B cell (primary cell): ENCODE measurements around the gene ELL. TPM values are rescaled to one million over a fixed set of nuclear protein-coding genes. Genes with fewer than 3 reads are reported as not detected.

Experiments
- ATAC-seq: fragments of 200-7000 bp; cut with Tn5 transposase; one replicate; pipeline ENCODE4 v1.10.0; 2021; ENCODE audit warnings: low read depth, mild to moderate bottlenecking, moderate number of reproducible peaks, moderate library complexity
- CTCF ChIA-PET: fragments of 350-600 bp; sonication (Branson Sonifier 250); formaldehyde crosslinking; loops from one replicate; lab custom pipeline; 2021; ENCODE audit warnings: antibody characterized with exemption, inconsistent platforms; lab: Charles Lee
- POLR2A ChIA-PET: fragments of 350-600 bp; sonication (Branson Sonifier 250); formaldehyde crosslinking; loops from one replicate; lab custom pipeline; 2021; ENCODE audit warnings: antibody characterized with exemption; lab: Charles Lee
- DNase-seq: peaks from one replicate; pipeline ENCODE4 v3.0.0; 2013
- H2AFZ ChIP-seq: 2 replicates; pipeline ENCODE4 v1.6.1; 2012; ENCODE audit warnings: mild to moderate bottlenecking, low read depth, low read length; ENCODE audit not compliant: insufficient read depth, poor library complexity, severe bottlenecking
- H3K27ac ChIP-seq, 2 donors: 1 replicate in 1 of 2; 2 replicates in 1 of 2; pipeline ENCODE4 v1.5.1; 2012 to 2013; ENCODE audit warnings: low read length in 2 of 2, mild to moderate bottlenecking in 2 of 2, moderate library complexity in 1 of 2
- H3K27me3 ChIP-seq, 4 experiments: fragments of 200-600 bp in 1 of 4; sonication (generic) in 1 of 4; replicated peaks in 1 of 4; 1 replicate in 2 of 4; 2 replicates in 2 of 4; pipeline versions ENCODE4 v1.6.1 to v1.7.0; 2013 to 2016; ENCODE audit warnings: low read length in 3 of 4, mild to moderate bottlenecking in 2 of 4, mixed read lengths in 1 of 4, moderate library complexity in 1 of 4; ENCODE audit not compliant: insufficient read depth in 4 of 4, control insufficient read depth in 3 of 4; ENCODE audit errors: control extremely low read depth in 1 of 4
- H3K36me3 ChIP-seq, 2 experiments: replicated peaks in 1 of 2; 1 replicate in 1 of 2; 2 replicates in 1 of 2; pipeline versions ENCODE4 v1.6.1 to v1.7.1; 2013; ENCODE audit warnings: low read length in 1 of 2; ENCODE audit not compliant: insufficient read depth in 2 of 2, control insufficient read depth in 1 of 2; ENCODE audit errors: control extremely low read depth in 1 of 2, extremely low read depth in 1 of 2
- H3K4me1 ChIP-seq, 2 donors: fragments of 200-600 bp in 1 of 2; sonication (generic) in 1 of 2; 1 replicate in 1 of 2; 2 replicates in 1 of 2; pipeline versions ENCODE4 v1.5.1 to v1.6.1; 2013 to 2017; ENCODE audit warnings: low read length in 2 of 2; ENCODE audit not compliant: control insufficient read depth in 2 of 2, insufficient read depth in 2 of 2
- H3K4me2 ChIP-seq: replicated peaks from 2 replicates; pipeline ENCODE3; 2012; ENCODE audit warnings: mild to moderate bottlenecking, low read depth, low read length; ENCODE audit not compliant: poor library complexity, severe bottlenecking
- H3K4me3 ChIP-seq, 5 experiments: fragments of 200-600 bp in 1 of 5; sonication (generic) in 1 of 5; 1 replicate in 3 of 5; 2 replicates in 2 of 5; pipeline versions ENCODE4 v1.5.1 to v1.7.0; 2011 to 2016; ENCODE audit warnings: low read length in 4 of 5, mild to moderate bottlenecking in 4 of 5, low read depth in 2 of 5, control low read depth in 1 of 5, moderate library complexity in 1 of 5; ENCODE audit not compliant: insufficient read depth in 1 of 5; ENCODE audit errors: control extremely low read depth in 1 of 5, extremely low read depth in 1 of 5
- H3K79me2 ChIP-seq: fragments of 200-600 bp; sonication (generic); one replicate; pipeline ENCODE4 v1.6.0; 2016; ENCODE audit warnings: low read length; ENCODE audit not compliant: control insufficient read depth, insufficient read depth
- H3K9ac ChIP-seq: fragments of 200-600 bp; sonication (generic); 2 replicates; pipeline ENCODE4 v1.6.1; 2017; ENCODE audit warnings: mild to moderate bottlenecking, low read length, moderate library complexity
- H3K9me3 ChIP-seq, 3 donors: one replicate each; pipeline versions ENCODE4 v1.6.1 to v1.7.1; 2013; ENCODE audit warnings: low read length in 2 of 3; ENCODE audit not compliant: control insufficient read depth in 2 of 3, insufficient read depth in 1 of 3; ENCODE audit errors: control extremely low read depth in 1 of 3
- H4K20me1 ChIP-seq: 2 replicates; pipeline ENCODE4 v1.6.0; 2012; ENCODE audit warnings: mild to moderate bottlenecking, low read length; ENCODE audit not compliant: insufficient read depth, control insufficient read depth, poor library complexity, severe bottlenecking
- H3K27ac Mint-ChIP-seq: one replicate; pipeline ENCODE4 v1.8.0; 2021; ENCODE audit warnings: mixed read lengths
- H3K27me3 Mint-ChIP-seq: one replicate; pipeline ENCODE4 v1.8.0; 2021; ENCODE audit warnings: mixed read lengths
- H3K4me1 Mint-ChIP-seq: one replicate; pipeline ENCODE4 v1.8.0; 2021; ENCODE audit warnings: mixed read lengths
- H3K4me3 Mint-ChIP-seq: one replicate; pipeline ENCODE4 v1.8.0; 2021; ENCODE audit warnings: mixed read lengths
- H3K9me3 Mint-ChIP-seq: one replicate; pipeline ENCODE4 v1.8.0; 2022; ENCODE audit warnings: mixed read lengths; ENCODE audit not compliant: insufficient read depth
- EZH2 ChIP-seq: IDR thresholded peaks from 2 replicates; pipeline ENCODE4 v1.6.1; 2012; ENCODE audit warnings: borderline replicate concordance, low read depth, mild to moderate bottlenecking, moderate library complexity, low read length; ENCODE audit not compliant: insufficient read depth, poor library complexity, severe bottlenecking
- WGBS: methylation state at CpG from one replicate; pipeline ENCODE4 v1.1.5; 2013; ENCODE audit warnings: missing lambda C conversion rate; ENCODE audit not compliant: insufficient coverage; 5-methylcytosine and 5-hydroxymethylcytosine counted together
- intact Hi-C: fragments of 100-400 bp; cut with micrococcal nuclease; formaldehyde crosslinking; loops from one replicate; pipeline ENCODE4 v1.10.0; 2022
- polyA plus RNA-seq: library from polyadenylated mRNA; depleted of rRNA; stranded (reverse); fragments of >200 nt; gene quantifications from 2 replicates; pipeline ENCODE4 v1.2.3, GENCODE V29; 2012
- total RNA-seq, 2 donors: library from RNA; stranded (reverse); fragments of 120-200 nt in 1 of 2; gene quantifications; 1 replicate in 1 of 2; 2 replicates in 1 of 2; pipeline versions ENCODE4 v1.2.3 to v1.2.4, GENCODE V29; 2013 to 2022
- TF ChIP-seq, protein P1 (sequence below): fragments of 200-600 bp; IDR thresholded peaks from one replicate; pipeline ENCODE4 v1.8.0; 2022; ENCODE audit warnings: antibody characterized with exemption, mild to moderate bottlenecking

ELL gene
- total and polyA plus RNA-seq, 2 donors (not counting 1 experiment from before 2014, with no cell fraction given) = 21.2 to 31.4 TPM

DNA sequence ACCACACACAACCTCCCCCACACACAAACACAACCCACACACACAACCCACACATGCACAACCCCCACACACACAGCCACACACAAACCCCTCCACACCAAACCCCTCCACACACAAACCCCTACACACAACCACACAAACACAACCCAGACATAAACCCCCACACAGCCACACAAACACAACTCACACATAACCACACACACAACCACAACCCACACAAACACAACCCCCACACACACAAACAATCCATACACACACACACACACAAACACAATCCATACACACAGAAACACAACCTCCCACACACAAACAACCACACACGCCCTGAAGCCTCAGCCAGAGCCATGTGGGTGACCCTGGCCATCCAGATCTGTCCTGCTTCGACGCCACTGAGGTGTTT lies 53.9 kb downstream of the ELL start:
- H3K27me3 Mint-ChIP-seq = no peaks in the 10 kb centered on the region
- H3K9me3 Mint-ChIP-seq = no peaks in the 10 kb centered on the region
- Histone ChIP-seq H3K9me3 (no peaks in the 10 kb centered on the region), H4K20me1 (peaks cover 86% of the 10 kb centered on the region), H3K4me3 (no peak overlapping the region), H3K27ac (no peak overlapping the region), H3K9ac (no peak overlapping the region), H3K36me3 (peaks cover 0 to 35% of the 10 kb centered on the region in 2 experiments), H3K27me3 (no peaks in the 10 kb centered on the region), H3K4me1 (no peaks in the 10 kb centered on the region), H3K79me2 (peaks cover 43% of the 10 kb centered on the region), H3K4me2 (no peak overlapping the region), H2AFZ (no peak overlapping the region)
- intact Hi-C loops = no loop called here
- no peak for ATAC-seq
- POLR2A ChIA-PET = no interaction called here
- no peak overlapping the region for H3K4me3 Mint-ChIP-seq
- H3K4me1 Mint-ChIP-seq = peaks cover 8% of the 10 kb centered on the region
- CTCF ChIA-PET = interaction anchor here (1.4 to 3.6 kb wide), 2 partner anchors 53 to 379 kb away, joined by 9 to 20 read pairs; partner anchors contain the start of gene ELL
- no peak for DNase-seq
- no peak for TF ChIP-seq EZH2
- TF ChIP-seq, protein P1, sequence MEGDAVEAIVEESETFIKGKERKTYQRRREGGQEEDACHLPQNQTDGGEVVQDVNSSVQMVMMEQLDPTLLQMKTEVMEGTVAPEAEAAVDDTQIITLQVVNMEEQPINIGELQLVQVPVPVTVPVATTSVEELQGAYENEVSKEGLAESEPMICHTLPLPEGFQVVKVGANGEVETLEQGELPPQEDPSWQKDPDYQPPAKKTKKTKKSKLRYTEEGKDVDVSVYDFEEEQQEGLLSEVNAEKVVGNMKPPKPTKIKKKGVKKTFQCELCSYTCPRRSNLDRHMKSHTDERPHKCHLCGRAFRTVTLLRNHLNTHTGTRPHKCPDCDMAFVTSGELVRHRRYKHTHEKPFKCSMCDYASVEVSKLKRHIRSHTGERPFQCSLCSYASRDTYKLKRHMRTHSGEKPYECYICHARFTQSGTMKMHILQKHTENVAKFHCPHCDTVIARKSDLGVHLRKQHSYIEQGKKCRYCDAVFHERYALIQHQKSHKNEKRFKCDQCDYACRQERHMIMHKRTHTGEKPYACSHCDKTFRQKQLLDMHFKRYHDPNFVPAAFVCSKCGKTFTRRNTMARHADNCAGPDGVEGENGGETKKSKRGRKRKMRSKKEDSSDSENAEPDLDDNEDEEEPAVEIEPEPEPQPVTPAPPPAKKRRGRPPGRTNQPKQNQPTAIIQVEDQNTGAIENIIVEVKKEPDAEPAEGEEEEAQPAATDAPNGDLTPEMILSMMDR = no peak
- 89% methylated on average over 3 of the region's 3 CpGs for WGBS
- no peak overlapping the region for H3K27ac Mint-ChIP-seq

- ATAC-seq (no peak), DNase-seq (no peak)
- intact Hi-C loops = no loop called here
- no peaks in the 10 kb centered on the region for H3K9me3 Mint-ChIP-seq
- TF ChIP-seq, protein P1 = no peak
- no peak for TF ChIP-seq EZH2
- H3K27me3 ChIP-seq = no peaks in the 10 kb centered on the region
- CTCF ChIA-PET = interaction anchor here (9.0 kb wide), 1 partner anchor 16 kb away, joined by 85 read pairs; no protein-coding TSS in a partner anchor
- no peak overlapping the region for H3K27ac Mint-ChIP-seq
- 96% methylated on average over 11 of the region's 11 CpGs for WGBS
- no peaks in the 10 kb centered on the region for H3K4me1 ChIP-seq
- peaks cover 0 to 38% of the 10 kb centered on the region in 2 experiments for H3K36me3 ChIP-seq
- H3K27me3 Mint-ChIP-seq = no peaks in the 10 kb centered on the region
- no peak overlapping the region for H3K4me3 Mint-ChIP-seq
- H3K9ac ChIP-seq = no peak overlapping the region
- no peak overlapping the region for H3K27ac ChIP-seq
- H3K4me1 Mint-ChIP-seq = peaks cover 7% of the 10 kb centered on the region
- POLR2A ChIA-PET = no interaction called here
- H3K79me2 ChIP-seq = peaks cover 43% of the 10 kb centered on the region
- no peak overlapping the region for H2AFZ ChIP-seq
- H4K20me1 ChIP-seq = peaks cover 78% of the 10 kb centered on the region
- H3K4me3 ChIP-seq = no peak overlapping the region
- H3K9me3 ChIP-seq = no peaks in the 10 kb centered on the region
- no peak overlapping the region for H3K4me2 ChIP-seq
Measured at GRCh38 chr19:18466354-18466753, 55.5 kb downstream of the ELL start.
